ENCODE measurements around the gene RARB. TPM values are rescaled to one million over a fixed set of nuclear protein-coding genes. Genes with fewer than 3 reads are reported as not detected.

RARB gene
- total and polyA plus RNA-seq, 2 experiments from 2014 or later, result 0.14 to 0.42 TPM

GRCh38 chr3:25427155-25427554, 908 bp upstream of the RARB start:
- no peaks in the 10 kb centered on the region for H3K9me2 ChIP-seq (ENCODE audit: insufficient read depth)
- H3K4me3 Mint-ChIP-seq, result peak overlapping the region; percentile 76
- no peaks in the 10 kb centered on the region for H3K79me2 ChIP-seq (replicated peaks; ENCODE audit: insufficient read depth)
- no peaks in the 10 kb centered on the region for H4K20me1 ChIP-seq (replicated peaks; ENCODE audit: insufficient read depth)
- peaks cover 8% of the 10 kb centered on the region for H3K27me3 Mint-ChIP-seq (ENCODE audit: insufficient read depth, low read depth, poor library complexity)
- no peak for DNase-seq (ENCODE audit: low spot score)
- peaks cover 19% of the 10 kb centered on the region for H3K27me3 ChIP-seq (ENCODE audit: insufficient read depth)
- peak overlapping the region; percentile 56 for H3K4me3 ChIP-seq
- H3K4me1 ChIP-seq (ENCODE audit: insufficient read depth), result peaks cover 60% of the 10 kb centered on the region
- H2AFZ ChIP-seq, result peak overlapping the region; percentile 85
- TF ChIP-seq NANOG (IDR thresholded peaks at IDR 0.05; ENCODE audit: borderline replicate concordance) (no peak), EZH2phosphoT487 (IDR thresholded peaks at IDR 0.05; ENCODE audit: unreplicated experiment) (no peak), ZNF462 (CRISPR knock-in tag; IDR thresholded peaks at IDR 0.05) (no peak), ZNF114 (CRISPR knock-in tag; IDR thresholded peaks at IDR 0.05) (no peak), CTCF (conservative IDR thresholded peaks at IDR 0.05; ENCODE audit: low read depth in 2 of 2) (no peak), CREB1 (CRISPR knock-in tag; IDR thresholded peaks at IDR 0.05; ENCODE audit: low read depth) (no peak), REST (IDR thresholded peaks at IDR 0.05; ENCODE audit: unreplicated experiment) (no peak), EZH2 (IDR thresholded peaks at IDR 0.05; ENCODE audit: low read depth, unreplicated experiment) (no peak), JUNB (IDR thresholded peaks at IDR 0.05; ENCODE audit: unreplicated experiment) (no peak), ETS1 (IDR thresholded peaks at IDR 0.05) (no peak), ZNF331 (CRISPR knock-in tag; IDR thresholded peaks at IDR 0.05; ENCODE audit: low read depth) (no peak), POLR2AphosphoS5 (IDR thresholded peaks at IDR 0.05; ENCODE audit: low read depth) (no peak)
- no peak overlapping the region for H3K27ac Mint-ChIP-seq
- H3K9me3 Mint-ChIP-seq, result no peaks in the 10 kb centered on the region; the same call in 2 of the 3 replicates
- ATAC-seq, result no peak
- H3K27ac ChIP-seq (ENCODE audit: low read depth), result no peak overlapping the region
- H3F3A ChIP-seq (replicated peaks; ENCODE audit: low read depth), result no peaks in the 10 kb centered on the region; the same call in 1 of the 2 replicates
- peak overlapping the region; percentile 76 for H3K4me2 ChIP-seq
- H3K36me3 ChIP-seq (ENCODE audit: insufficient read depth), result no peaks in the 10 kb centered on the region
- H3K36me3 Mint-ChIP-seq (ENCODE audit: low read depth), result no peaks in the 10 kb centered on the region
- peaks cover 72% of the 10 kb centered on the region for H3K4me1 Mint-ChIP-seq

Data from GM23338 (cell line).